Fibroblast of lung (primary cell): ENCODE measurements around the gene LIPE. TPM values are rescaled to one million over a fixed set of nuclear protein-coding genes. Genes with fewer than 3 reads are reported as not detected.

ENCODE experiments used
- DNase-seq, 2 donors: peaks; one replicate each; pipeline versions ENCODE4 v3.0.0 to v3.0.0-alpha.2; 2010; ENCODE audit warnings: low read depth in 2 of 2
- H2AFZ ChIP-seq: 2 replicates; pipeline ENCODE4 v1.5.1; 2012; ENCODE audit warnings: low read length, control low read depth, inconsistent platforms
- H3K27ac ChIP-seq: 2 replicates; pipeline ENCODE4 v1.5.1; 2011; ENCODE audit warnings: low read length, control low read depth; ENCODE audit not compliant: insufficient read depth
- H3K27me3 ChIP-seq: 2 replicates; pipeline ENCODE4 v1.5.1; 2011; ENCODE audit warnings: mild to moderate bottlenecking, low read length; ENCODE audit not compliant: control insufficient read depth, insufficient read depth
- H3K36me3 ChIP-seq: 2 replicates; pipeline ENCODE4 v1.5.1; 2011; ENCODE audit warnings: low read length; ENCODE audit not compliant: control insufficient read depth, insufficient read depth
- H3K4me1 ChIP-seq: 2 replicates; pipeline ENCODE4 v1.5.1; 2011; ENCODE audit warnings: low read length; ENCODE audit not compliant: control insufficient read depth, insufficient read depth; ENCODE audit errors: extremely low read depth
- H3K4me2 ChIP-seq: 2 replicates; pipeline ENCODE4 v1.5.1; 2011; ENCODE audit warnings: low read length, control low read depth; ENCODE audit not compliant: insufficient read depth; ENCODE audit errors: extremely low read depth
- H3K4me3 ChIP-seq, 4 experiments: fragments of 200-600 bp in 1 of 4; sonication (generic) in 1 of 4; replicated peaks in 1 of 4; 2 replicates each; pipeline ENCODE4 v1.5.1; 2011 to 2016; ENCODE audit warnings: low read length in 4 of 4, low read depth in 3 of 4, mild to moderate bottlenecking in 3 of 4, control low read depth in 2 of 4, inconsistent platforms in 1 of 4, mixed read lengths in 1 of 4; ENCODE audit not compliant: insufficient read depth in 1 of 4; ENCODE audit errors: control extremely low read depth in 1 of 4
- H3K79me2 ChIP-seq: 2 replicates; pipeline ENCODE4 v1.5.1; 2012; ENCODE audit warnings: mild to moderate bottlenecking, low read length, inconsistent platforms; ENCODE audit not compliant: control insufficient read depth, insufficient read depth
- H3K9ac ChIP-seq: 2 replicates; pipeline ENCODE4 v1.5.1; 2011; ENCODE audit warnings: mild to moderate bottlenecking, low read length, control low read depth; ENCODE audit not compliant: insufficient read depth
- H3K9me3 ChIP-seq: 2 replicates; pipeline ENCODE4 v1.5.1; 2012; ENCODE audit warnings: low read depth, low read length; ENCODE audit not compliant: control insufficient read depth, insufficient read depth
- H4K20me1 ChIP-seq: 2 replicates; pipeline ENCODE4 v1.5.1; 2011; ENCODE audit warnings: low read length; ENCODE audit not compliant: control insufficient read depth, insufficient read depth; ENCODE audit errors: extremely low read depth
- CTCF ChIP-seq, 2 donors: IDR thresholded peaks in 1 of 2; conservative IDR thresholded peaks in 1 of 2; 1 replicate in 1 of 2; 2 replicates in 1 of 2; pipeline ENCODE4 v1.5.1; 2011 to 2012; ENCODE audit warnings: low read length in 2 of 2, control low read depth in 1 of 2, inconsistent platforms in 1 of 2, low read depth in 1 of 2, mild to moderate bottlenecking in 1 of 2
- EZH2 ChIP-seq: IDR thresholded peaks from 2 replicates; pipeline ENCODE4 v1.5.1; 2012; ENCODE audit warnings: low read length, control low read depth, mild to moderate bottlenecking; ENCODE audit errors: missing control alignments
- polyA plus RNA-seq, 2 donors: library from polyadenylated mRNA; depleted of rRNA in 1 of 2; stranded (reverse) in 1 of 2; unstranded in 1 of 2; fragments of >200 nt; gene quantifications; 2 replicates each; pipeline ENCODE4 v1.2.1, GENCODE V29; 2011 to 2012; ENCODE audit warnings: missing spikeins in 1 of 2
- total RNA-seq: library from RNA; depleted of rRNA; stranded (reverse); fragments of >200 nt; gene quantifications from 2 replicates; pipeline ENCODE4 v1.2.1, GENCODE V29; 2014

Gene LIPE
- total and polyA plus RNA-seq, 2 donors (not counting 1 experiment from before 2014, with no cell fraction given) = 1.1 to 1.7 TPM

GRCh38 chr19:42469311-42470235 lies 42.4 kb upstream of the LIPE start:
- Histone ChIP-seq H2AFZ (no peak overlapping the region), H3K79me2 (no peaks in the 10 kb centered on the region), H3K4me3 (no peak overlapping the region), H3K27me3 (no peaks in the 10 kb centered on the region), H3K4me1 (no peaks in the 10 kb centered on the region), H3K9me3 (no peaks in the 10 kb centered on the region), H3K4me2 (no peak overlapping the region), H3K36me3 (no peaks in the 10 kb centered on the region), H4K20me1 (no peaks in the 10 kb centered on the region), H3K9ac (no peak overlapping the region), H3K27ac (no peak overlapping the region)
- DNase-seq = peak in 1 of 2 donors; percentile 5
- TF ChIP-seq EZH2 = no peak
- no peak for TF ChIP-seq CTCF (conservative IDR thresholded peaks at IDR 0.05 in 1 of 2, IDR thresholded peaks at IDR 0.05 in 1 of 2; ENCODE audit: low read depth in 1 of 2, low read length in 2 of 2)

GRCh38 chr19:42468273-42468796 lies 41.1 kb upstream of the LIPE start:
- Histone ChIP-seq H3K79me2 (no peaks in the 10 kb centered on the region), H3K36me3 (no peaks in the 10 kb centered on the region), H3K27ac (no peak overlapping the region), H3K9ac (no peak overlapping the region), H2AFZ (no peak overlapping the region), H3K4me3 (no peak overlapping the region), H3K27me3 (no peaks in the 10 kb centered on the region), H3K4me1 (no peaks in the 10 kb centered on the region), H3K4me2 (no peak overlapping the region), H4K20me1 (no peaks in the 10 kb centered on the region), H3K9me3 (no peaks in the 10 kb centered on the region)
- TF ChIP-seq EZH2 (no peak), CTCF (conservative IDR thresholded peaks at IDR 0.05 in 1 of 2, IDR thresholded peaks at IDR 0.05 in 1 of 2; ENCODE audit: low read depth in 1 of 2, low read length in 2 of 2) (no peak)
- DNase-seq = peak; percentile 57 to 62

GRCh38 chr19:42467183-42467760 lies 40.1 kb upstream of the LIPE start:
- H2AFZ ChIP-seq = no peak overlapping the region
- H3K27me3 ChIP-seq = no peaks in the 10 kb centered on the region
- H3K36me3 ChIP-seq = no peaks in the 10 kb centered on the region
- H3K27ac ChIP-seq = no peak overlapping the region
- H3K9me3 ChIP-seq = no peaks in the 10 kb centered on the region
- no peak overlapping the region for H3K9ac ChIP-seq
- H3K4me3 ChIP-seq = no peak overlapping the region
- TF ChIP-seq CTCF (conservative IDR thresholded peaks at IDR 0.05 in 1 of 2, IDR thresholded peaks at IDR 0.05 in 1 of 2; ENCODE audit: low read depth in 1 of 2, low read length in 2 of 2) (no peak), EZH2 (no peak)
- no peak for DNase-seq
- no peak overlapping the region for H3K4me2 ChIP-seq
- no peaks in the 10 kb centered on the region for H4K20me1 ChIP-seq
- H3K4me1 ChIP-seq = no peaks in the 10 kb centered on the region
- H3K79me2 ChIP-seq = no peaks in the 10 kb centered on the region
